B cell (primary cell): Measurements from ENCODE around the gene NKIRAS2. TPM values are rescaled to one million over a fixed set of nuclear protein-coding genes. Genes with fewer than 3 reads are reported as not detected.

Experiments
- ATAC-seq: fragments of 200-7000 bp; cut with Tn5 transposase; one replicate; pipeline ENCODE4 v1.10.0; 2021; ENCODE audit warnings: low read depth, mild to moderate bottlenecking, moderate number of reproducible peaks, moderate library complexity
- CTCF ChIA-PET: fragments of 350-600 bp; sonication (Branson Sonifier 250); formaldehyde crosslinking; loops from one replicate; lab custom pipeline; 2021; ENCODE audit warnings: antibody characterized with exemption, inconsistent platforms; lab: Charles Lee
- POLR2A ChIA-PET: fragments of 350-600 bp; sonication (Branson Sonifier 250); formaldehyde crosslinking; loops from one replicate; lab custom pipeline; 2021; ENCODE audit warnings: antibody characterized with exemption; lab: Charles Lee
- DNase-seq: peaks from one replicate; pipeline ENCODE4 v3.0.0; 2013
- H2AFZ ChIP-seq: 2 replicates; pipeline ENCODE4 v1.6.1; 2012; ENCODE audit warnings: mild to moderate bottlenecking, low read depth, low read length; ENCODE audit not compliant: insufficient read depth, poor library complexity, severe bottlenecking
- H3K27ac ChIP-seq, 2 donors: 1 replicate in 1 of 2; 2 replicates in 1 of 2; pipeline ENCODE4 v1.5.1; 2012 to 2013; ENCODE audit warnings: low read length in 2 of 2, mild to moderate bottlenecking in 2 of 2, moderate library complexity in 1 of 2
- H3K27me3 ChIP-seq, 4 experiments: fragments of 200-600 bp in 1 of 4; sonication (generic) in 1 of 4; replicated peaks in 1 of 4; 1 replicate in 2 of 4; 2 replicates in 2 of 4; pipeline versions ENCODE4 v1.6.1 to v1.7.0; 2013 to 2016; ENCODE audit warnings: low read length in 3 of 4, mild to moderate bottlenecking in 2 of 4, mixed read lengths in 1 of 4, moderate library complexity in 1 of 4; ENCODE audit not compliant: insufficient read depth in 4 of 4, control insufficient read depth in 3 of 4; ENCODE audit errors: control extremely low read depth in 1 of 4
- H3K36me3 ChIP-seq, 2 experiments: replicated peaks in 1 of 2; 1 replicate in 1 of 2; 2 replicates in 1 of 2; pipeline versions ENCODE4 v1.6.1 to v1.7.1; 2013; ENCODE audit warnings: low read length in 1 of 2; ENCODE audit not compliant: insufficient read depth in 2 of 2, control insufficient read depth in 1 of 2; ENCODE audit errors: control extremely low read depth in 1 of 2, extremely low read depth in 1 of 2
- H3K4me1 ChIP-seq, 2 donors: fragments of 200-600 bp in 1 of 2; sonication (generic) in 1 of 2; 1 replicate in 1 of 2; 2 replicates in 1 of 2; pipeline versions ENCODE4 v1.5.1 to v1.6.1; 2013 to 2017; ENCODE audit warnings: low read length in 2 of 2; ENCODE audit not compliant: control insufficient read depth in 2 of 2, insufficient read depth in 2 of 2
- H3K4me2 ChIP-seq: replicated peaks from 2 replicates; pipeline ENCODE3; 2012; ENCODE audit warnings: mild to moderate bottlenecking, low read depth, low read length; ENCODE audit not compliant: poor library complexity, severe bottlenecking
- H3K4me3 ChIP-seq, 5 experiments: fragments of 200-600 bp in 1 of 5; sonication (generic) in 1 of 5; 1 replicate in 3 of 5; 2 replicates in 2 of 5; pipeline versions ENCODE4 v1.5.1 to v1.7.0; 2011 to 2016; ENCODE audit warnings: low read length in 4 of 5, mild to moderate bottlenecking in 4 of 5, low read depth in 2 of 5, control low read depth in 1 of 5, moderate library complexity in 1 of 5; ENCODE audit not compliant: insufficient read depth in 1 of 5; ENCODE audit errors: control extremely low read depth in 1 of 5, extremely low read depth in 1 of 5
- H3K79me2 ChIP-seq: fragments of 200-600 bp; sonication (generic); one replicate; pipeline ENCODE4 v1.6.0; 2016; ENCODE audit warnings: low read length; ENCODE audit not compliant: control insufficient read depth, insufficient read depth
- H3K9ac ChIP-seq: fragments of 200-600 bp; sonication (generic); 2 replicates; pipeline ENCODE4 v1.6.1; 2017; ENCODE audit warnings: mild to moderate bottlenecking, low read length, moderate library complexity
- H3K9me3 ChIP-seq, 3 donors: one replicate each; pipeline versions ENCODE4 v1.6.1 to v1.7.1; 2013; ENCODE audit warnings: low read length in 2 of 3; ENCODE audit not compliant: control insufficient read depth in 2 of 3, insufficient read depth in 1 of 3; ENCODE audit errors: control extremely low read depth in 1 of 3
- H4K20me1 ChIP-seq: 2 replicates; pipeline ENCODE4 v1.6.0; 2012; ENCODE audit warnings: mild to moderate bottlenecking, low read length; ENCODE audit not compliant: insufficient read depth, control insufficient read depth, poor library complexity, severe bottlenecking
- H3K27ac Mint-ChIP-seq: one replicate; pipeline ENCODE4 v1.8.0; 2021; ENCODE audit warnings: mixed read lengths
- H3K27me3 Mint-ChIP-seq: one replicate; pipeline ENCODE4 v1.8.0; 2021; ENCODE audit warnings: mixed read lengths
- H3K4me1 Mint-ChIP-seq: one replicate; pipeline ENCODE4 v1.8.0; 2021; ENCODE audit warnings: mixed read lengths
- H3K4me3 Mint-ChIP-seq: one replicate; pipeline ENCODE4 v1.8.0; 2021; ENCODE audit warnings: mixed read lengths
- H3K9me3 Mint-ChIP-seq: one replicate; pipeline ENCODE4 v1.8.0; 2022; ENCODE audit warnings: mixed read lengths; ENCODE audit not compliant: insufficient read depth
- CTCF ChIP-seq: fragments of 200-600 bp; IDR thresholded peaks from one replicate; pipeline ENCODE4 v1.8.0; 2022; ENCODE audit warnings: antibody characterized with exemption, mild to moderate bottlenecking
- EZH2 ChIP-seq: IDR thresholded peaks from 2 replicates; pipeline ENCODE4 v1.6.1; 2012; ENCODE audit warnings: borderline replicate concordance, low read depth, mild to moderate bottlenecking, moderate library complexity, low read length; ENCODE audit not compliant: insufficient read depth, poor library complexity, severe bottlenecking
- WGBS: methylation state at CpG from one replicate; pipeline ENCODE4 v1.1.5; 2013; ENCODE audit warnings: missing lambda C conversion rate; ENCODE audit not compliant: insufficient coverage; 5-methylcytosine and 5-hydroxymethylcytosine counted together
- intact Hi-C: fragments of 100-400 bp; cut with micrococcal nuclease; formaldehyde crosslinking; loops from one replicate; pipeline ENCODE4 v1.10.0; 2022
- polyA plus RNA-seq: library from polyadenylated mRNA; depleted of rRNA; stranded (reverse); fragments of >200 nt; gene quantifications from 2 replicates; pipeline ENCODE4 v1.2.3, GENCODE V29; 2012
- total RNA-seq, 2 donors: library from RNA; stranded (reverse); fragments of 120-200 nt in 1 of 2; gene quantifications; 1 replicate in 1 of 2; 2 replicates in 1 of 2; pipeline versions ENCODE4 v1.2.3 to v1.2.4, GENCODE V29; 2013 to 2022

NKIRAS2 gene
- total and polyA plus RNA-seq, 2 donors (not counting 1 experiment from before 2014, with no cell fraction given): 22.0 to 29.2 TPM

- Histone ChIP-seq H3K27ac (no peak overlapping the region), H3K36me3 (no peaks in the 10 kb centered on the region), H3K4me1 (peaks cover 7 to 12% of the 10 kb centered on the region in 2 donors), H4K20me1 (no peaks in the 10 kb centered on the region), H3K4me2 (no peak overlapping the region), H3K4me3 (no peak overlapping the region), H2AFZ (no peak overlapping the region), H3K27me3 (peaks cover 0 to 14% (median 3%) of the 10 kb centered on the region in 4 experiments), H3K9me3 (peaks cover 0 to 19% (median 0%) of the 10 kb centered on the region in 3 donors), H3K79me2 (no peaks in the 10 kb centered on the region), H3K9ac (no peak overlapping the region)
- no peaks in the 10 kb centered on the region for H3K9me3 Mint-ChIP-seq
- H3K27me3 Mint-ChIP-seq: peaks cover 40% of the 10 kb centered on the region
- intact Hi-C loops: no loop called here
- ChIA-PET CTCF (interaction anchor here (0.8 kb wide), 1 partner anchor 14 kb away, joined by 3 read pairs; no protein-coding TSS in a partner anchor), POLR2A (interaction anchor here (0.6 kb wide), 1 partner anchor 994 kb away, joined by 3 read pairs; no protein-coding TSS in a partner anchor)
- H3K4me1 Mint-ChIP-seq: peaks cover 9% of the 10 kb centered on the region
- no peak overlapping the region for H3K27ac Mint-ChIP-seq
- no peak for ATAC-seq
- no peak for DNase-seq
- TF ChIP-seq EZH2 (no peak), CTCF (no peak)
- 80% methylated on average over 2 of the region's 12 CpGs for WGBS
- no peak overlapping the region for H3K4me3 Mint-ChIP-seq
Measured at GRCh38 chr17:42053731-42054500, 34.0 kb downstream of the NKIRAS2 start.

- CTCF ChIA-PET: interaction anchor here (0.6 to 1.6 kb wide), 2 partner anchors 30 to 71 kb away, joined by 3 to 4 read pairs; no protein-coding TSS in a partner anchor
- POLR2A ChIA-PET: interaction anchor here (0.6 kb wide), 1 partner anchor 1072 kb away, joined by 5 read pairs; no protein-coding TSS in a partner anchor
- WGBS: no CpG with 5 or more reads among the region's 3 CpGs
Measured at GRCh38 chr17:42055027-42055426, 35.1 kb downstream of the NKIRAS2 start.

More at GRCh38 chr17:42055027-42055426, 35.1 kb downstream of the NKIRAS2 start:
- DNase-seq (no peak), ATAC-seq (no peak)
- H3K27ac Mint-ChIP-seq: no peak overlapping the region
- no peaks in the 10 kb centered on the region for H3K36me3 ChIP-seq
- no peak overlapping the region for H3K4me3 Mint-ChIP-seq
- H3K4me2 ChIP-seq: no peak overlapping the region
- peaks cover 3 to 7% of the 10 kb centered on the region in 2 donors for H3K4me1 ChIP-seq
- H3K9ac ChIP-seq: no peak overlapping the region
- no peaks in the 10 kb centered on the region for H3K79me2 ChIP-seq
- TF ChIP-seq CTCF: no peak
- no peak for TF ChIP-seq EZH2
- intact Hi-C loops: no loop called here
- H3K27me3 ChIP-seq: peaks cover 0 to 8% (median under 1%) of the 10 kb centered on the region in 4 experiments
- H2AFZ ChIP-seq: no peak overlapping the region
- H3K4me3 ChIP-seq: no peak overlapping the region
- H3K9me3 Mint-ChIP-seq: no peaks in the 10 kb centered on the region
- peaks cover 6% of the 10 kb centered on the region for H3K4me1 Mint-ChIP-seq
- H3K27me3 Mint-ChIP-seq: peaks cover 34% of the 10 kb centered on the region
- peaks cover 0 to 19% (median 0%) of the 10 kb centered on the region in 3 donors for H3K9me3 ChIP-seq
- no peaks in the 10 kb centered on the region for H4K20me1 ChIP-seq
- H3K27ac ChIP-seq: no peak overlapping the region
